Natural killer cell (primary cell): Measurements from ENCODE around the gene ARL6. TPM values are rescaled to one million over a fixed set of nuclear protein-coding genes. Genes with fewer than 3 reads are reported as not detected.

Experiments
- ATAC-seq, 3 donors: fragments of 150-1000 bp in 2 of 3; fragments of 200-7000 bp in 1 of 3; cut with Tn5 transposase; 1 replicate in 1 of 3; 2 replicates in 2 of 3; pipeline ENCODE4 v1.10.0; 2021; ENCODE audit warnings: mild to moderate bottlenecking in 2 of 3, moderate library complexity in 2 of 3
- DNase-seq, 2 donors: peaks; one replicate each; pipeline versions ENCODE4 v3.0.0 to v3.0.0-alpha.2; 2013 to 2021; ENCODE audit warnings: mixed read lengths in 1 of 2
- H3K27ac ChIP-seq: one replicate; pipeline ENCODE4 v1.5.1; 2013; ENCODE audit warnings: mild to moderate bottlenecking, low read length
- H3K27me3 ChIP-seq: one replicate; pipeline ENCODE4 v1.6.1; 2013; ENCODE audit warnings: low read length; ENCODE audit not compliant: control insufficient read depth, insufficient read depth
- H3K36me3 ChIP-seq: one replicate; pipeline ENCODE4 v1.6.1; 2013; ENCODE audit warnings: low read length; ENCODE audit not compliant: control insufficient read depth, insufficient read depth
- H3K4me1 ChIP-seq: one replicate; pipeline ENCODE4 v1.6.1; 2013; ENCODE audit warnings: low read length; ENCODE audit not compliant: control insufficient read depth, insufficient read depth
- H3K4me3 ChIP-seq: one replicate; pipeline ENCODE4 v1.5.1; 2013; ENCODE audit warnings: low read length
- H3K9me3 ChIP-seq: one replicate; pipeline ENCODE4 v1.6.1; 2013; ENCODE audit warnings: low read length; ENCODE audit not compliant: control insufficient read depth, insufficient read depth
- H3K27ac Mint-ChIP-seq, 2 donors: one replicate each; pipeline ENCODE4 v1.8.0; 2022; ENCODE audit warnings: mild to moderate bottlenecking in 2 of 2, mixed read lengths in 2 of 2, moderate library complexity in 1 of 2
- H3K27me3 Mint-ChIP-seq, 2 donors: one replicate each; pipeline ENCODE4 v1.8.0; 2022; ENCODE audit warnings: low read depth in 2 of 2, mixed read lengths in 2 of 2
- H3K36me3 Mint-ChIP-seq: one replicate; pipeline ENCODE4 v1.8.0; 2022; ENCODE audit warnings: mixed read lengths
- H3K4me1 Mint-ChIP-seq, 2 donors: one replicate each; pipeline ENCODE4 v1.8.0; 2022; ENCODE audit warnings: mixed read lengths in 2 of 2
- H3K4me3 Mint-ChIP-seq: one replicate; pipeline ENCODE4 v1.8.0; 2022; ENCODE audit warnings: mild to moderate bottlenecking, moderate library complexity, mixed read lengths
- H3K9me3 Mint-ChIP-seq, 2 donors: one replicate each; pipeline ENCODE4 v1.8.0; 2022; ENCODE audit warnings: mixed read lengths in 2 of 2
- CTCF ChIP-seq: fragments of 200-600 bp; IDR thresholded peaks from one replicate; pipeline ENCODE4 v1.8.0; 2022; ENCODE audit warnings: antibody characterized with exemption
- WGBS: methylation state at CpG from one replicate; pipeline ENCODE4 v1.1.7; 2013; ENCODE audit warnings: missing lambda C conversion rate; ENCODE audit not compliant: insufficient coverage; 5-methylcytosine and 5-hydroxymethylcytosine counted together
- intact Hi-C: fragments of 100-400 bp; cut with micrococcal nuclease; formaldehyde crosslinking; loops from one replicate; pipeline ENCODE4 v1.14.2; 2022
- total RNA-seq, 4 donors: library from RNA; stranded (reverse); fragments of 120-200 nt in 1 of 4; gene quantifications; one replicate each; pipeline versions ENCODE4 v1.2.3 to v1.2.4, GENCODE V29; 2013 to 2022

The ARL6 gene
- total RNA-seq, 3 donors from 2014 or later (not counting 1 experiment from before 2014, with no cell fraction given) = 2.1 to 4.9 (median 2.3) TPM

DNA sequence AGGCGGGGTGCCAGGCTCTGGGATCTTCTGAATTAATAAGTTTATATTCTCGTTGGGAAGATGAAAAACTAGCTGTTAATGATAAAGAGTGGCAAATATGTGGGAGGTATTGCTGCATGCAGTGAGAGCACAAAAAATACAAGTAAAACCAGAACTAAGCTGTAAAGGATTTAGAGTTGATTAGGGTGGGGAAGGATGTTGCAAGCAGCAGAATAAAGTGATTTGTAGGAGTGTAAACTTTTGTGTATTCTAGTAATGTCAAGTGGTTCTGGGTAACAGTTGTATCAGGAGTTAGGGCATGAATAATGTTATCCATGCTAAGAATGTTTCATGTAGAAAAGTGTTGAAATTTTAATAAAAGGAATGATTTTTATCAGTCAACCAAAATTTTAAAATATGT is 75.4 kb downstream of the ARL6 start:
- no peak for ATAC-seq
- Histone ChIP-seq H3K4me1 (no peaks in the 10 kb centered on the region), H3K4me3 (no peak overlapping the region), H3K27me3 (no peaks in the 10 kb centered on the region), H3K9me3 (no peaks in the 10 kb centered on the region), H3K27ac (no peak overlapping the region), H3K36me3 (no peaks in the 10 kb centered on the region)
- H3K9me3 Mint-ChIP-seq = no peaks in the 10 kb centered on the region
- no peak overlapping the region for H3K4me3 Mint-ChIP-seq
- 100% methylated on average over 2 of the region's 2 CpGs for WGBS
- DNase-seq = no peak
- H3K27me3 Mint-ChIP-seq = peaks cover 7 to 8% of the 10 kb centered on the region in 2 donors
- no peak for TF ChIP-seq CTCF
- no peaks in the 10 kb centered on the region for H3K36me3 Mint-ChIP-seq
- H3K4me1 Mint-ChIP-seq = no peaks in the 10 kb centered on the region
- intact Hi-C loops = no loop called here
- H3K27ac Mint-ChIP-seq = no peak overlapping the region

- no peak overlapping the region for H3K27ac ChIP-seq
- no peaks in the 10 kb centered on the region for H3K9me3 ChIP-seq
- intact Hi-C loops = no loop called here
- DNase-seq (no peak), ATAC-seq (no peak)
- no peaks in the 10 kb centered on the region for H3K27me3 ChIP-seq
- no peak for TF ChIP-seq CTCF
- H3K4me1 ChIP-seq = no peaks in the 10 kb centered on the region
- Mint-ChIP-seq H3K9me3 (no peaks in the 10 kb centered on the region), H3K4me1 (no peaks in the 10 kb centered on the region), H3K27ac (no peak overlapping the region), H3K4me3 (no peak overlapping the region), H3K27me3 (peaks cover 6 to 13% of the 10 kb centered on the region in 2 donors), H3K36me3 (no peaks in the 10 kb centered on the region)
- H3K36me3 ChIP-seq = no peaks in the 10 kb centered on the region
- WGBS = 92% methylated on average over 7 of the region's 8 CpGs
- H3K4me3 ChIP-seq = no peak overlapping the region
Observed at GRCh38 chr3:97841304-97841703, 76.7 kb downstream of the ARL6 start.

- Mint-ChIP-seq H3K9me3 (no peaks in the 10 kb centered on the region), H3K36me3 (no peaks in the 10 kb centered on the region), H3K4me3 (no peak overlapping the region), H3K4me1 (no peaks in the 10 kb centered on the region), H3K27me3 (peaks cover 12% of the 10 kb centered on the region in 2 donors), H3K27ac (no peak overlapping the region)
- no peak for DNase-seq
- Histone ChIP-seq H3K36me3 (no peaks in the 10 kb centered on the region), H3K4me1 (no peaks in the 10 kb centered on the region), H3K27ac (no peak overlapping the region), H3K9me3 (no peaks in the 10 kb centered on the region), H3K27me3 (no peaks in the 10 kb centered on the region), H3K4me3 (no peak overlapping the region)
- ATAC-seq = no peak
- TF ChIP-seq CTCF = no peak
- WGBS = 97% methylated on average over 2 of the region's 3 CpGs
- intact Hi-C loops = no loop called here
Observed at GRCh38 chr3:97841956-97842355, 77.4 kb downstream of the ARL6 start.

GRCh38 chr3:97848779-97849178 is 84.2 kb downstream of the ARL6 start:
- no peak overlapping the region for H3K4me3 Mint-ChIP-seq
- intact Hi-C loops = no loop called here
- H3K36me3 Mint-ChIP-seq = no peaks in the 10 kb centered on the region
- no peaks in the 10 kb centered on the region for H3K9me3 ChIP-seq
- DNase-seq = no peak
- peaks cover 12% of the 10 kb centered on the region in 2 donors for H3K27me3 Mint-ChIP-seq
- no peaks in the 10 kb centered on the region for H3K36me3 ChIP-seq
- H3K4me3 ChIP-seq = no peak overlapping the region
- H3K27ac Mint-ChIP-seq = no peak overlapping the region
- no peak for TF ChIP-seq CTCF
- WGBS = 93% methylated on average over 3 of the region's 3 CpGs
- ATAC-seq = no peak
- H3K27me3 ChIP-seq = no peaks in the 10 kb centered on the region
- no peaks in the 10 kb centered on the region for H3K4me1 ChIP-seq
- H3K4me1 Mint-ChIP-seq = no peaks in the 10 kb centered on the region
- H3K9me3 Mint-ChIP-seq = no peaks in the 10 kb centered on the region
- no peak overlapping the region for H3K27ac ChIP-seq

Other genes starting within 250 kb of the ARL6 start
- gene CRYBG3, start 57.3 kb downstream of the ARL6 start, total RNA-seq = 1 to 10 TPM; 1.1 to 2.4 (median 1.8) TPM
- 10 to 100 TPM in 2 of 3 donors, 1 to 10 TPM in 1; 8.7 to 16.2 (median 13.5) TPM for gene RIOX2, start 207.7 kb downstream of the ARL6 start, total RNA-seq